ENCODE data around the gene EDNRA. TPM values are rescaled to one million over a fixed set of nuclear protein-coding genes. Genes with fewer than 3 reads are reported as not detected.

The EDNRA gene
- total and polyA plus RNA-seq, 2 of the 8 experiments (the other 6 are each of a cell fraction or from before 2014, with no cell fraction given) = 1.7 to 3.3 TPM

- no peak overlapping the region for H2BK15ac ChIP-seq (ENCODE audit: low read length)
- H4K91ac ChIP-seq (replicated peaks; ENCODE audit: insufficient read length, low read length) = no peak overlapping the region
- H3K14ac ChIP-seq (ENCODE audit: insufficient read length) = no peak overlapping the region
- no peaks in the 10 kb centered on the region for H3K27me3 ChIP-seq (replicated peaks in 1 of 4; ENCODE audit: control insufficient read depth in 3 of 4, extremely low read depth in 1 of 4, insufficient read depth in 3 of 4, low read length in 3 of 4)
- no peak overlapping the region for H3K23ac ChIP-seq (ENCODE audit: insufficient read length)
- H2BK20ac ChIP-seq (ENCODE audit: low read length) = no peak overlapping the region
- no peak overlapping the region for H3K4ac ChIP-seq (replicated peaks; ENCODE audit: insufficient read length, low read depth, low read length)
- H3K56ac ChIP-seq (replicated peaks; ENCODE audit: insufficient read length, low read depth, low read length) = no peak overlapping the region
- no peaks in the 10 kb centered on the region for H3K36me3 ChIP-seq (ENCODE audit: control insufficient read depth in 2 of 4, insufficient read depth in 4 of 4, low read length in 3 of 4)
- H3K27ac ChIP-seq (ENCODE audit: low read depth, low read length) = no peak overlapping the region
- TF ChIP-seq KDM1A (IDR thresholded peaks at IDR 0.05; ENCODE audit: borderline replicate concordance, low read length) (no peak), KDM5A (IDR thresholded peaks at IDR 0.05; ENCODE audit: low read length) (no peak)
- H2AK5ac ChIP-seq (ENCODE audit: low read depth, low read length) = no peak overlapping the region
- no peaks in the 10 kb centered on the region for H3K79me1 ChIP-seq (ENCODE audit: low read depth, low read length)
- no peaks in the 10 kb centered on the region for H3K9me3 ChIP-seq (ENCODE audit: insufficient read depth in 2 of 2, low read depth in 1 of 2, low read length in 1 of 2)
- H2BK5ac ChIP-seq (ENCODE audit: low read depth, low read length) = no peak overlapping the region
- no peak overlapping the region for H3K4me3 ChIP-seq (ENCODE audit: extremely low read depth in 1 of 4, insufficient read depth in 2 of 4, low read depth in 3 of 4, low read length in 4 of 4)
- no peak overlapping the region for H2AFZ ChIP-seq (ENCODE audit: low read length)
- CTCF ChIA-PET (ENCODE audit: partially characterized antibody) = interaction anchor here (0.5 to 2.1 kb wide), 8 partner anchors 10 to 651 kb away, joined by 3 to 10 read pairs (median 3); no protein-coding TSS in a partner anchor
- DNase-seq (ENCODE audit: low read depth in 1 of 2, low spot score in 2 of 2) (no peak), FAIRE-seq (no peak)
- no peak overlapping the region for H3K18ac ChIP-seq (ENCODE audit: extremely low read depth, low read length)
- H3K23me2 ChIP-seq (ENCODE audit: low read depth, low read length) = no peaks in the 10 kb centered on the region
- no peak overlapping the region for H4K5ac ChIP-seq (ENCODE audit: insufficient read length, low read depth, low read length)
- 94% methylated on average over 2 of the region's 2 CpGs; no CpG with 5 or more reads in 1 of the 2 experiments for WGBS, 2 experiments (ENCODE audit: extremely low coverage in 1 of 2, insufficient coverage in 1 of 2, insufficient read length in 1 of 2, insufficient replicate concordance in 2 of 2, low coverage in 1 of 2, low lambda C conversion rate in 2 of 2, missing lambda C conversion rate in 1 of 2)
- no peak overlapping the region for H2BK12ac ChIP-seq (ENCODE audit: low read depth, low read length)
- no peaks in the 10 kb centered on the region for H3K79me2 ChIP-seq (ENCODE audit: control insufficient read depth in 1 of 2, insufficient read depth in 2 of 2, low read length in 2 of 2)
- no peak overlapping the region for H4K8ac ChIP-seq (ENCODE audit: extremely low read depth, insufficient read depth, low read length)
- POLR2A ChIA-PET (ENCODE audit: partially characterized antibody) = no interaction called here
- H3K4me1 ChIP-seq (replicated peaks in 1 of 4; ENCODE audit: control insufficient read depth in 3 of 4, insufficient read depth in 4 of 4, low read length in 3 of 4) = 0 out of 7 replicates have a peak, but pooled peaks cover 0 to 3% (median 0%) of the 10 kb centered on the region in 4 experiments
- no peaks in the 10 kb centered on the region for H4K20me1 ChIP-seq (replicated peaks in 1 of 2; ENCODE audit: control insufficient read depth in 1 of 2, insufficient read depth in 2 of 2, low read length in 2 of 2)
- no peak overlapping the region for H3K4me2 ChIP-seq (ENCODE audit: insufficient read depth in 1 of 2, low read depth in 2 of 2, low read length in 2 of 2)
- no peak overlapping the region for H2BK120ac ChIP-seq (replicated peaks; ENCODE audit: low read depth, low read length)
- no peak overlapping the region for H3K9ac ChIP-seq (replicated peaks in 1 of 4; ENCODE audit: extremely low read depth in 1 of 4, low read depth in 3 of 4, low read length in 3 of 4)
Measured at GRCh38 chr4:147513091-147513490, 32.2 kb downstream of the EDNRA start.

Data from H1 (cell line).